Fibroblast of skin of right quadriceps (primary cell): ENCODE measurements around the gene TOPORS.
"Not testable (repeated sequence)": the region's sequence is repeated elsewhere in the genome, so short reads cannot be mapped to it uniquely, and the experiment has no call there.

Experiments
- DNase-seq: peaks from one replicate; pipeline ENCODE4 v3.0.0-alpha.2; 2013

Gene TOPORS

GRCh38 chr9:32558408-32558934, 6.1 kb upstream of the TOPORS start:
- DNase-seq = no peak

GRCh38 chr9:32554591-32554990, 2.2 kb upstream of the TOPORS start:
- DNase-seq = no peak

DNA sequence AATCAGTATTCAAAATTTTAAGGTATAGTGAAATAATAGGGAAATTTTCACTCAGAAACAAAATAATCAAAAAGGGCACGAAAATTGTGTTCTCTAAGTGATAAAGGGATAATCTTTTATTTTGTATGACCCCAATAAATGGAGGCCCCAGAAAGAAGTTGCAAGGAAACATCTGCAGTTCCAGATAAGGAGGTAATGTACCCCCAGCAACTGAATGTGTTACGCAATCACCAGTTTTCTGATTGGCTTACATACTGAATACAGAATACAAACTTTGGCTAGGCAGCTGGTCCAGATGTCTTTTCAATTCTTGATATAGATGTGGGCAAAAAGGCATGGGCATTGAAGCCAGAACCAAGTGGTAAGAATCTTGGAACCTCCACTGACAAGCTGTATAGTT, 1.7 kb upstream of the TOPORS start:
- DNase-seq = no peak

- peak; percentile 65 for DNase-seq
Measured at GRCh38 chr9:32551276-32552051, 922 bp downstream of the TOPORS start.

DNA sequence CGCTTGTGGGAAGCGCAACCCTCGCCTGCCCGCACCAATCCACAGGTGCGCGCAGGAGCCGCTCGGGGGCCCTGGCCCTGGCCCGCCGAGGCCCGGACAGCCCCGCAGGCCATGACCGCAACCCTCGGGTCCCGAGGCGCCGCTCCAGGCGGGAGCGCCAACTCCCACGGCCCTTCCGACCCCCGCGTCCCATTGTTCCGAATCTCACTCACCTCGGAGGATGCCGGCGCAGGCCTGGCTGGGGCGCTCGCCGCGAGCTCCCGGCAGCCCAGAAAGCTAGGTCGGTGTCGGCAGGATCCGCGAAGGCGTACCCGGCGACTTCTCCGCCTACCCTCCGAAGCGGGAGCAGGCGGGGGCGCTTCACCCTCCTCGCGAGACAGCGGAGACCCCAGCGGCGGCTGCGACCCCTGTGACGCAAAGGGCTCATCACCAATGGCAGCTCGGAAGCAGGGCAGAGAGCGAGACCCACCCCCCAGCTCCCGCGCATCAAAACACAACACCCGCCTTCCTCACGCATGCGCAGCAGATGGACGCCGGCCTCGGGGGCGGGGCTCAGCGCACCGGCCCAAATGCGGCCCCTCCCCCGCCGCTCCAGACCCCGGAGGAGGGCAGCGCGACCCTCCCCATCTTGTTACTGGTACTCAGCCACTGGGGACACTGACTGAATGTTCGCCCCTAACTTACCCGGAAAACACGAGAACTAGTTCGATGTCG, 1.7 kb downstream of the TOPORS start:
- DNase-seq = peak; percentile 92

- DNase-seq = peak; percentile 2
Measured at GRCh38 chr9:32550150-32550561, 2.2 kb downstream of the TOPORS start.

- DNase-seq = not testable (repeated sequence)
Measured at GRCh38 chr9:32548213-32548612, 4.2 kb downstream of the TOPORS start.

GRCh38 chr9:32545884-32546283, 6.5 kb downstream of the TOPORS start:
- no peak for DNase-seq

GRCh38 chr9:32543047-32543446, 9.3 kb downstream of the TOPORS start:
- no peak for DNase-seq

- DNase-seq = no peak
Measured at GRCh38 chr9:32533816-32534215, 18.6 kb downstream of the TOPORS start.

GRCh38 chr9:32533336-32533735, 19.1 kb downstream of the TOPORS start:
- no peak for DNase-seq

DNA sequence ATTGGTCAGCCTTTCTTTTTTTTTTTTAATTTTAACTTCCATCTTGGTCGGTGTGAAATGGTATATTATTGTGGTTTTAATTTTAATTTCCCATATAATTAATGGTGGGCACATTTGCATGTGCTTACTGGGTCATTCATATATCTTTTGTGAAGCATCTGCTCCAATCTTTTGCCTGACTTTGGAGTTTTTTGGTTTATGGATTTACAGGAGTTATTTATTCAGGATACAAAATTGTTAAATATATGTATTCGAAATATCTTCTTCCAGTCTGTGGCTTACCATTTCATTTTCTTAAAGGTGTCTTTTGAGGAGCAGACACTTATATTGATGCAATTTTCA, 25.7 kb downstream of the TOPORS start:
- DNase-seq = no peak

- peak; percentile 88 for DNase-seq
Measured at GRCh38 chr9:32526041-32526706, 26.2 kb downstream of the TOPORS start, which contains the start of gene RIGI. Gene RIGI (minus strand): TSS chr9:32526196. CDS start chr9:32526166, 30 bp downstream.

DNA sequence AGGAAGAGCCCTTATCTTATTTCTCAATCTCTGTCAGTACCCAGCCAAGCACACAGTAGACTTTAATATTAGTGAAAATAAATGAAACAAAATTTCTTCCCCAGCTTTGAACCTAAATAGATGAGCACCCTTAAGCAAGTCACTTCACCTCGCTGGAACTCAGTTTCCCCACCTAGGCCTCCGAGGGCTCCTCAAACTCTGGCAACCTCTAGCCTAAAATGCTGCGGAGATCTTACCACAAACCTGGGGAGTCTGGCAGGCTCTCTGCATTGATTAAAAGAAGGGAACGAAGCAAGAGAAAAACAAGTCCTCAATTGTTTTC, 26.7 kb downstream of the TOPORS start:
- DNase-seq = no peak

- DNase-seq = no peak
Measured at GRCh38 chr9:32524892-32525708, 27.3 kb downstream of the TOPORS start.

GRCh38 chr9:32524558-32524891, 27.9 kb downstream of the TOPORS start:
- DNase-seq = not testable (repeated sequence)

GRCh38 chr9:32523910-32524309, 28.5 kb downstream of the TOPORS start:
- DNase-seq = no peak

DNA sequence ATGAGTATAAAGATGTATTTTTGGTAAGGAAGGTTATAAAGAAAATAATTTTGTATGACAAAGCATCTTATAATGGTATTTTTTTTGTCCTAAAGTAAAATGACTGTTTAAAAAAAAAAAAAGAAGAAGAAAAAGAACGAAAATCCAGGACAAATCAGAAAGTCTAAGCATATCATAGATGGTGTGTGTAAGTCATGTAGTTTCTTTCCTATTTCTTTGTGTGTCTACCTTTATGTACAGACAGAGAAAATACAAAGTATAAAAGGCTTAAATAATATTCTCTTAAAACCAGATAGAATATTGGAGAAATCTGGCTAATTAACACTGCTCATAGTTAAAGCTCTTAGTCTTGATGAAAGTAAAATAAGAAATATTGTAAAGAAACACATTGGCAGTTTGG, 34.1 kb downstream of the TOPORS start:
- DNase-seq = no peak

DNA sequence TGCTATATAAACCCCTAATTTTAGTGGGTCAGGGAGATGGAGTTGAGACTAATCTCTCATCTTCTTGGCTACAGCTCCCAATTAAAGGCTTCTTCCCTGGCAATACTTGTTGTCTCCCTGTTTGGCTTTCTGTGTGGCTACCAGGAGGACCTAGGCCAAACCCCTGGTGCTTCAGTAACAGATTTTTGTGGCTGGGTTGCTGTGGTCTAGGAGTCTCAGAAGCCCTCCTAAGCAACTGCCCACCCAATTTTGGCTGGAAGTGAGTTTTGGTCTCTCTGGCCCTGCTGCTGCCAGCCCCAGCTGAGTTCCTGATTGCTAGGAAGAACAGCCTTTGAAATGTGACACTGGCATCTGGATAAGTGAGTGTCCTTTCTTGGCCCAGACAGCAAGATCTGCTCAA, 36.1 kb downstream of the TOPORS start:
- DNase-seq = no peak

GRCh38 chr9:32508728-32509127, 43.7 kb downstream of the TOPORS start:
- DNase-seq = no peak

GRCh38 chr9:32503008-32503407, 49.4 kb downstream of the TOPORS start:
- DNase-seq = no peak

DNA sequence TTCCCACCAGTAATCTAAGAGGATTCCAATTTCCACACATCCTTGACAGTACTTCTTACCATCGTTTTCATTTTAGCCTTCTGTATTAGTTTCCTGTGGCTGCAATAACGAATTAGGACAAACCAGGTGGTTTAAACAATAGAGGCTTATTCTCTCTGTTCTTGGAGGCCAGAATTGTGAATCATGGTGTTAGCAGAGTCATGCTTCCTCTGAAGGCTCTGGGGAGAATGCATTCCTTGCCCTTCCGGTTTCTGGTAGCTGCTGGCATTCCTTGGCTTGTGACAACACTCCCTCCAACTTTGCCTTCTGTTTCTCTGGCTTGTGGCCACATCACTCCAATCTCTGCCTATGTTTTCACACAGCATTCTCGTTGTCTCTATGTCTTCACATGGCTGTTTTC, 49.9 kb downstream of the TOPORS start:
- peak; percentile 51 for DNase-seq

GRCh38 chr9:32501868-32502267, 50.5 kb downstream of the TOPORS start:
- no peak for DNase-seq
